AG09319 (cell line): Measurements from ENCODE around the gene OR4C15.

Source experiments
- DNase-seq: peaks from one replicate; pipeline ENCODE4 v3.0.0-alpha.2; 2010; ENCODE audit warnings: low read depth; ENCODE audit errors: extremely low read depth
- CTCF ChIP-seq: IDR thresholded peaks from 2 replicates; pipeline ENCODE4 v1.5.1; 2011; ENCODE audit warnings: low read depth, mild to moderate bottlenecking, inconsistent platforms, low read length, moderate library complexity

The OR4C15 gene

GRCh38 chr11:55554169-55554568 is at the start of gene OR4C15:
OR4C15 (plus strand) TSS chr11:55554469; CDS start chr11:55554469, 0 bp downstream.
- TF ChIP-seq CTCF, result no peak
- DNase-seq, result no peak

- no peak for TF ChIP-seq CTCF
- no peak for DNase-seq
Measured at GRCh38 chr11:55571828-55572227, 17.6 kb downstream of the OR4C15 start, which contains the start of gene OR4C16. OR4C16 (plus strand) TSS chr11:55572128; CDS start chr11:55572128, 0 bp downstream.

GRCh38 chr11:55572548-55572947 is 18.3 kb downstream of the OR4C15 start:
- TF ChIP-seq CTCF, result no peak
- no peak for DNase-seq
